NT2/D1 (cell line): ENCODE results near the gene CD9.
"Not testable (repeated sequence)": the region's sequence is repeated elsewhere in the genome, so short reads cannot be mapped to it uniquely, and the experiment has no call there.

Experiments used
- SUZ12 ChIP-seq: IDR thresholded peaks from 2 replicates; pipeline ENCODE4 v1.6.1; 2011; ENCODE audit not compliant: insufficient read length, insufficient read depth; ENCODE audit errors: extremely low read depth
- YY1 ChIP-seq: IDR thresholded peaks from 2 replicates; pipeline ENCODE4 v1.6.1; 2011; ENCODE audit not compliant: insufficient read length, insufficient read depth
- ZNF274 ChIP-seq: IDR thresholded peaks from 2 replicates; pipeline ENCODE4 v1.6.1; 2011; ENCODE audit warnings: mild to moderate bottlenecking, low read depth, low read length

- TF ChIP-seq ZNF274, YY1, SUZ12: not testable (repeated sequence)
Measured at GRCh38 chr12:6190767-6191530, 9.3 kb upstream of the CD9 start.
